GM13976 (cell line): ENCODE measurements around the gene CLDND2.

ENCODE experiments used
- DNase-seq: peaks from one replicate; pipeline ENCODE4 v3.0.0; 2012; ENCODE audit warnings: low spot score
- CTCF ChIP-seq: IDR thresholded peaks from 2 replicates; pipeline ENCODE4 v1.5.1; 2012; ENCODE audit warnings: borderline replicate concordance, mild to moderate bottlenecking; ENCODE audit not compliant: insufficient read depth; ENCODE audit errors: extremely low read depth, missing control alignments, control extremely low read depth
- in situ Hi-C: fragments of 300-500 bp; cut with MboI; formaldehyde crosslinking; loops from one replicate; pipeline ENCODE4 v1.12.0; 2022; ENCODE audit warnings: low sequenced_read_pairs, mixed read lengths, inconsistent platforms; ENCODE audit not compliant: unreplicated experiment

CLDND2 gene

GRCh38 chr19:51320280-51320657 lies 48.5 kb downstream of the CLDND2 start:
- DNase-seq: no peak
- TF ChIP-seq CTCF: no peak
- in situ Hi-C loops: no loop called here

- TF ChIP-seq CTCF: no peak
- no peak for DNase-seq
- in situ Hi-C loops: no loop called here
Measured at GRCh38 chr19:51319649-51320279, 49.0 kb downstream of the CLDND2 start.

GRCh38 chr19:51318687-51319648 lies 49.8 kb downstream of the CLDND2 start:
- in situ Hi-C loops: no loop called here
- DNase-seq: no peak
- TF ChIP-seq CTCF: no peak

GRCh38 chr19:51317968-51318367 lies 50.8 kb downstream of the CLDND2 start:
- DNase-seq: no peak
- in situ Hi-C loops: no loop called here
- TF ChIP-seq CTCF: no peak

GRCh38 chr19:51317376-51317775 lies 51.4 kb downstream of the CLDND2 start:
- in situ Hi-C loops: no loop called here
- no peak for DNase-seq
- TF ChIP-seq CTCF: no peak
